SK-N-SH treated with all-trans-retinoic acid at 6 μM for 48 hours (cell line): Measurements from ENCODE around the gene TIMP2.

Source experiments
- ATAC-seq: fragments of 200-7000 bp; cut with Tn5 transposase; 3 replicates; pipeline ENCODE4 v1.9.1; 2020; ENCODE audit warnings: mild to moderate bottlenecking, moderate library complexity
- ARNTL ChIP-seq: fragments of 450-650 bp; formaldehyde crosslinking; IDR thresholded peaks from 2 replicates; pipeline ENCODE4 v1.5.0; 2020; ENCODE audit warnings: low read depth, mild to moderate bottlenecking, moderate library complexity, borderline replicate concordance
- BACH2 ChIP-seq: fragments of 250-450 bp; sonication (Bioruptor Pico); IDR thresholded peaks from 2 replicates; pipeline ENCODE4 v1.9.0; 2021; ENCODE audit warnings: mild to moderate bottlenecking, borderline replicate concordance
- CREB5 ChIP-seq: fragments of 250-450 bp; sonication (Bioruptor Pico); IDR thresholded peaks from 2 replicates; pipeline ENCODE4 v1.5.1; 2020; ENCODE audit warnings: low read depth, mild to moderate bottlenecking, moderate library complexity
- CSDC2 ChIP-seq: fragments of 250-450 bp; sonication (Bioruptor Pico); IDR thresholded peaks from 2 replicates; pipeline ENCODE4 v1.5.0; 2020; ENCODE audit warnings: mild to moderate bottlenecking, moderate library complexity
- CSRNP3 ChIP-seq: fragments of 250-450 bp; sonication (Bioruptor Pico); IDR thresholded peaks from 2 replicates; pipeline ENCODE4 v1.5.1; 2021; ENCODE audit warnings: mild to moderate bottlenecking, moderate library complexity
- GLIS3 ChIP-seq: fragments of 250-450 bp; sonication (Bioruptor Pico); IDR thresholded peaks from 2 replicates; pipeline ENCODE4 v1.5.0; 2020; ENCODE audit warnings: mild to moderate bottlenecking, moderate library complexity
- OSR1 ChIP-seq: fragments of 250-450 bp; sonication (Bioruptor Pico); IDR thresholded peaks from 2 replicates; pipeline ENCODE4 v1.8.0; 2022; ENCODE audit warnings: moderate library complexity, mild to moderate bottlenecking, inconsistent platforms
- PATZ1 ChIP-seq: fragments of 250-450 bp; sonication (Bioruptor Pico); IDR thresholded peaks from 2 replicates; pipeline ENCODE4 v1.8.0; 2020; ENCODE audit warnings: mild to moderate bottlenecking, moderate library complexity, borderline replicate concordance
- POU6F1 ChIP-seq: fragments of 250-450 bp; sonication (Bioruptor Pico); IDR thresholded peaks from 2 replicates; pipeline ENCODE4 v1.8.0; 2021; ENCODE audit warnings: low read depth, mild to moderate bottlenecking, moderate library complexity, borderline replicate concordance
- RARB ChIP-seq: fragments of 250-450 bp; sonication (Bioruptor Pico); IDR thresholded peaks from 2 replicates; pipeline ENCODE4 v1.8.0; 2021; ENCODE audit warnings: mild to moderate bottlenecking, moderate library complexity
- SNAI2 ChIP-seq: fragments of 250-450 bp; sonication (Bioruptor Pico); IDR thresholded peaks from 2 replicates; pipeline ENCODE4 v1.5.0; 2020; ENCODE audit warnings: mild to moderate bottlenecking, moderate library complexity
- TCF4 ChIP-seq: fragments of 250-450 bp; sonication (Bioruptor Pico); IDR thresholded peaks from 2 replicates; pipeline ENCODE4 v1.8.0; 2021; ENCODE audit warnings: mild to moderate bottlenecking, moderate library complexity, borderline replicate concordance
- TOX ChIP-seq: fragments of 250-450 bp; sonication (Bioruptor Pico); IDR thresholded peaks from 2 replicates; pipeline ENCODE4 v1.8.0; 2021; ENCODE audit warnings: mild to moderate bottlenecking, moderate library complexity, borderline replicate concordance
- TSHZ2 ChIP-seq: fragments of 250-450 bp; sonication (Bioruptor Pico); IDR thresholded peaks from 2 replicates; pipeline ENCODE4 v1.5.0; 2020; ENCODE audit warnings: mild to moderate bottlenecking, moderate library complexity
- ZFP3 ChIP-seq: fragments of 250-450 bp; sonication (Bioruptor Pico); IDR thresholded peaks from 2 replicates; pipeline ENCODE4 v1.5.0; 2020; ENCODE audit warnings: mild to moderate bottlenecking, moderate library complexity
- ZFP30 ChIP-seq: fragments of 450-650 bp; formaldehyde crosslinking; IDR thresholded peaks from 2 replicates; pipeline ENCODE4 v1.5.0; 2022; ENCODE audit warnings: mild to moderate bottlenecking, moderate library complexity
- ZNF565 ChIP-seq: fragments of 450-650 bp; formaldehyde crosslinking; conservative IDR thresholded peaks from 2 replicates; pipeline ENCODE4 v1.5.0; 2020; ENCODE audit warnings: low read depth, mild to moderate bottlenecking, moderate library complexity
- ZNF70 ChIP-seq: fragments of 450-650 bp; formaldehyde crosslinking; IDR thresholded peaks from 2 replicates; pipeline ENCODE4 v1.5.0; 2020; ENCODE audit warnings: mild to moderate bottlenecking, moderate library complexity
- ZNF8 ChIP-seq: fragments of 450-650 bp; formaldehyde crosslinking; IDR thresholded peaks from 2 replicates; pipeline ENCODE4 v1.5.0; 2020; ENCODE audit warnings: mild to moderate bottlenecking, moderate library complexity

The TIMP2 gene

GRCh38 chr17:78882540-78883088, 42.6 kb downstream of the TIMP2 start (continued):
- TF ChIP-seq PATZ1 (CRISPR knock-in tag) (no peak), ZNF70 (peak; percentile 27; the same call in 1 of the 2 replicates), RARB (CRISPR knock-in tag) (no peak), OSR1 (CRISPR knock-in tag) (no peak)
- TF ChIP-seq, all 23 proteins: peak for 4

GRCh38 chr17:78879635-78880186, 45.5 kb downstream of the TIMP2 start:
- TF ChIP-seq SNAI2 (CRISPR knock-in tag): no peak
- TF ChIP-seq ZNF70: 0 out of 2 replicates have a peak, but pooled peaks have one; percentile 7
- TF ChIP-seq TCF4 (CRISPR knock-in tag): peak; percentile 51; the same call in 1 of the 2 replicates
- no peak for ATAC-seq

- ATAC-seq: no peak
These were observed 46.2 kb downstream of the TIMP2 start for GRCh38 chr17:78878871-78879527.

More at GRCh38 chr17:78878871-78879527, 46.2 kb downstream of the TIMP2 start:
- TF ChIP-seq ZNF70 (no peak), OSR1 (CRISPR knock-in tag) (no peak), CREB5 (CRISPR knock-in tag) (no peak), ZNF8 (CRISPR knock-in tag) (no peak), TOX (CRISPR knock-in tag) (no peak), POU6F1 (CRISPR knock-in tag) (no peak), GLIS3 (CRISPR knock-in tag) (no peak), PATZ1 (CRISPR knock-in tag) (no peak), ARNTL (CRISPR knock-in tag) (no peak), BACH2 (CRISPR knock-in tag) (no peak), ZFP30 (CRISPR knock-in tag) (no peak), TSHZ2 (CRISPR knock-in tag) (no peak), ZFP3 (CRISPR knock-in tag) (no peak), ZNF565 (no peak), RARB (CRISPR knock-in tag) (no peak), CSDC2 (CRISPR knock-in tag) (no peak), TCF4 (CRISPR knock-in tag) (no peak), CSRNP3 (CRISPR knock-in tag) (no peak)
- TF ChIP-seq, all 23 proteins: peak for 0
